G401 (cell line): ENCODE data around the gene KCNMA1. TPM values are rescaled to one million over a fixed set of nuclear protein-coding genes. Genes with fewer than 3 reads are reported as not detected.
A peak's percentile ranks its signal among the peaks of the same experiment; 100 is the strongest.

Experiments
- DNase-seq: peaks from one replicate; pipeline ENCODE4 v3.0.0-alpha.2; 2015; ENCODE audit warnings: low spot score
- in situ Hi-C: cut with HindIII; loops from 2 replicates; pipeline ENCODE4 v1.10.0; 2016; ENCODE audit warnings: low sequenced_read_pairs, mixed read lengths
- total RNA-seq: library from RNA; depleted of rRNA; stranded (reverse); fragments of >200 nt; shearing (Covaris generic); gene quantifications from 2 replicates; pipeline ENCODE4 v1.2.3, GENCODE V29; 2014

The KCNMA1 gene
- total RNA-seq, 1 experiment from 2014 or later = 0.81 TPM

- no peak for DNase-seq
- in situ Hi-C loops = no loop called here
Observed at GRCh38 chr10:77506517-77507200, 130.9 kb downstream of the KCNMA1 start.

GRCh38 chr10:77505431-77506334 lies 131.9 kb downstream of the KCNMA1 start:
- in situ Hi-C loops = no loop called here
- DNase-seq = no peak

- in situ Hi-C loops = no loop called here
Observed at GRCh38 chr10:77504873-77505257, 132.7 kb downstream of the KCNMA1 start.

GRCh38 chr10:77504196-77504872 lies 133.3 kb downstream of the KCNMA1 start:
- DNase-seq = no peak

More at GRCh38 chr10:77504873-77505257, 132.7 kb downstream of the KCNMA1 start:
- no peak for DNase-seq

GRCh38 chr10:77501846-77502261 lies 135.8 kb downstream of the KCNMA1 start:
- in situ Hi-C loops = no loop called here

More at GRCh38 chr10:77504196-77504872, 133.3 kb downstream of the KCNMA1 start:
- in situ Hi-C loops = no loop called here

GRCh38 chr10:77501152-77501845 lies 136.3 kb downstream of the KCNMA1 start:
- in situ Hi-C loops = no loop called here
- DNase-seq = peak; percentile 24

More at GRCh38 chr10:77501846-77502261, 135.8 kb downstream of the KCNMA1 start:
- DNase-seq = no peak

GRCh38 chr10:77500754-77501151 lies 136.9 kb downstream of the KCNMA1 start:
- DNase-seq = no peak
- in situ Hi-C loops = no loop called here

- no peak for DNase-seq
- in situ Hi-C loops = no loop called here
Observed at GRCh38 chr10:77498829-77499228, 138.8 kb downstream of the KCNMA1 start.

GRCh38 chr10:77498210-77498609 lies 139.4 kb downstream of the KCNMA1 start:
- in situ Hi-C loops = no loop called here
- no peak for DNase-seq

- in situ Hi-C loops = no loop called here
- DNase-seq = no peak
Observed at GRCh38 chr10:77497748-77498147, 139.9 kb downstream of the KCNMA1 start.

- in situ Hi-C loops = no loop called here
- DNase-seq = no peak
Observed at GRCh38 chr10:77496941-77497420, 140.6 kb downstream of the KCNMA1 start.

GRCh38 chr10:77494756-77495541 lies 142.7 kb downstream of the KCNMA1 start:
- in situ Hi-C loops = no loop called here
- DNase-seq = no peak

- in situ Hi-C loops = no loop called here
- no peak for DNase-seq
Observed at GRCh38 chr10:77494327-77494726, 143.3 kb downstream of the KCNMA1 start.

- no peak for DNase-seq
- in situ Hi-C loops = no loop called here
Observed at GRCh38 chr10:77493851-77494261, 143.8 kb downstream of the KCNMA1 start.

- DNase-seq = no peak
- in situ Hi-C loops = no loop called here
Observed at GRCh38 chr10:77493239-77493806, 144.3 kb downstream of the KCNMA1 start.

GRCh38 chr10:77492368-77492994 lies 145.1 kb downstream of the KCNMA1 start:
- DNase-seq = no peak
- in situ Hi-C loops = no loop called here

GRCh38 chr10:77490534-77491314 lies 146.9 kb downstream of the KCNMA1 start:
- in situ Hi-C loops = no loop called here
- no peak for DNase-seq
